GM10248 (cell line): Measurements from ENCODE around the gene ADGRG2.
"Not testable (repeated sequence)": the region's sequence is repeated elsewhere in the genome, so short reads cannot be mapped to it uniquely, and the experiment has no call there.

Source experiments
- CTCF ChIA-PET: fragments of 300-600 bp; sonication (Branson Sonifier 250); formaldehyde crosslinking; extraction: SDS; loops from one replicate; lab custom pipeline; 2021; ENCODE audit warnings: antibody characterized with exemption; lab: Yijun Ruan, JAX
- POLR2A ChIA-PET: fragments of 350-650 bp; sonication (Branson Sonifier 250); formaldehyde crosslinking; extraction: SDS; loops from one replicate; lab custom pipeline; 2020; ENCODE audit warnings: antibody characterized with exemption; lab: Yijun Ruan, JAX
- DNase-seq: peaks from one replicate; pipeline ENCODE4 v3.0.0; 2012; ENCODE audit errors: extremely low spot score
- CTCF ChIP-seq: IDR thresholded peaks from 2 replicates; pipeline ENCODE4 v1.5.1; 2012; ENCODE audit warnings: mild to moderate bottlenecking, low read depth; ENCODE audit errors: extremely low read depth, missing control alignments, control extremely low read depth

The ADGRG2 gene

GRCh38 chrX:18985186-18985435, 137.2 kb downstream of the ADGRG2 start:
- TF ChIP-seq CTCF, result no peak
- DNase-seq, result no peak
- CTCF ChIA-PET, result interaction anchor here (2.1 kb wide), 1 partner anchor 11 kb away, joined by 8 read pairs; no protein-coding TSS in a partner anchor

GRCh38 chrX:18984381-18985185, 137.7 kb downstream of the ADGRG2 start:
- DNase-seq, result peak; percentile 88
- TF ChIP-seq CTCF, result peak; percentile 10
- ChIA-PET CTCF (interaction anchor here (2.1 kb wide), 1 partner anchor 11 kb away, joined by 8 read pairs; no protein-coding TSS in a partner anchor), POLR2A (no interaction called here)

More at GRCh38 chrX:18985186-18985435, 137.2 kb downstream of the ADGRG2 start:
- POLR2A ChIA-PET, result interaction anchor here (1.0 kb wide), 1 partner anchor 9 kb away, joined by 4 read pairs; no protein-coding TSS in a partner anchor

GRCh38 chrX:18983666-18984380, 138.4 kb downstream of the ADGRG2 start, which contains the start of gene PHKA2:
TSS of gene PHKA2 (minus strand) at chrX:18984114. CDS start at chrX:18983932, 182 bp downstream.
- no peak for TF ChIP-seq CTCF
- ChIA-PET CTCF (interaction anchor here (1.1 kb wide), 1 partner anchor 17 kb away, joined by 3 read pairs; no protein-coding TSS in a partner anchor), POLR2A (interaction anchor here (0.6 kb wide), 1 partner anchor 22 kb away, joined by 6 read pairs; no protein-coding TSS in a partner anchor)
- DNase-seq, result no peak

- no peak for DNase-seq
- no peak for TF ChIP-seq CTCF
- ChIA-PET CTCF (interaction anchor here (1.5 kb wide), 1 partner anchor 352 kb away, joined by 4 read pairs; no protein-coding TSS in a partner anchor), POLR2A (no interaction called here)
These were observed 141.0 kb downstream of the ADGRG2 start for GRCh38 chrX:18981124-18981807.

GRCh38 chrX:18980262-18980661, 142.0 kb downstream of the ADGRG2 start:
- POLR2A ChIA-PET, DNase-seq, CTCF ChIA-PET: not testable (repeated sequence)

GRCh38 chrX:18974993-18975392, 147.3 kb downstream of the ADGRG2 start:
- ChIA-PET CTCF (no interaction called here), POLR2A (no interaction called here)
- DNase-seq, result no peak
- no peak for TF ChIP-seq CTCF
